HG03565 (cell line): Measurements from ENCODE around the gene ZBTB6.
"Not testable (repeated sequence)": the region's sequence is repeated elsewhere in the genome, so short reads cannot be mapped to it uniquely, and the experiment has no call there.

Experiments
- ATAC-seq: cut with Tn5 transposase; IDR thresholded peaks from one replicate; pipeline ENCODE4 v1.9.1; 2021; ENCODE audit warnings: mild to moderate bottlenecking, moderate library complexity; ENCODE audit not compliant: unreplicated experiment

The ZBTB6 gene

GRCh38 chr9:122929796-122930354 is 16.8 kb upstream of the ZBTB6 start:
- no peak for ATAC-seq

DNA sequence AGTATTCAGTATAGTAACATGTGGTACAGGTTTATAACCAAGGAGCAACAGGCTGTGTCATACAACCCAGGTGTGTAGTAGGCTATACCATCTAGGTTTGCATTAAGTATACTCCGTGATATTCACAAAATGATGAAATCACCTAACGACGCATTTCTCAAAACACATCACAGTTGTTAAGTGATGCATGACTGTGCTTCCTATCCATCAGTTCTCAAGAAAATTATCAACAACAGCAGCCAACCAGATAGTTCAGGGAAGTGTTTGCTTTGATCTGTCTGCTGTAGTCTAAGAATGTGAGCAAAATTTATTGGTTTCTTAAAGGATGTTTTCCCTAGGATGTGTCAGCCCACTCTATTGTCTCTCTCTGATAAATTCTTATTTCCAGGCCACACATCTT is 10.8 kb upstream of the ZBTB6 start:
- no peak for ATAC-seq

GRCh38 chr9:122922713-122923112 is 9.6 kb upstream of the ZBTB6 start:
- ATAC-seq = no peak

- no peak for ATAC-seq
Measured at GRCh38 chr9:122918310-122918709, 5.2 kb upstream of the ZBTB6 start.

DNA sequence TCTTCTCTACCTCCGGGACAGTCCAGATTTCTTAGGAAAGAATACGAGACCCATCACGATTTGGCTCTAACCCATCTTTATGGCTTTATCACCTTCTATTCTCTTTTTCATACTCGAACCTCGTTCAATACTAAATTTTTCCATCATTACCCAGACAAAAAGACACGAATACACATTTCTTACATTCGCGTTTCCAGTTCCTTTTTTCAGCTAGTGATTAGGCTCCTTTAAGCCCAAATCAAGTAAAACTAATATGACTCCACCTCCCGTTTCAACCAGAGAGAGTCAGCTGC is 506 bp downstream of the ZBTB6 start:
- ATAC-seq = no peak

DNA sequence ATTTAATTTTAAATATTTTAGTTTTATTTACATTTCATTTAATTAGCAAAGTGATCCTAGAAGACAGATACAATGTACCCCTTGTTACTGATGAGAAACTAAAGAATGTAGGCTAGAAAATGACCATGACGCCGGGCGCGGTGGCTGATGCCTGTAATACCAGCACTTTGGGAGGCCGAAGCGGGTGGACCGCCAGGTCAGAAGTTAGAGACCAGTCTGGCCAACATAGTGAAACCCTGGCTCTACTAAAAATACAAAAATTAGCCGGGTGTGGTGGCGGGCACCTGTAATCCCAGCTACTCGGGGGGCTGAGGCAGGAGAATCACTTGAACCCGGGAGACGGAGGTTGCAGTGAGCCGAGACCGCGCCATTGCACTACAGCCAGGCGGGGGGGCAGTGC is 7.0 kb downstream of the ZBTB6 start:
- ATAC-seq = not testable (repeated sequence)

GRCh38 chr9:122904823-122905710 is 8.1 kb downstream of the ZBTB6 start, which contains the start of gene RC3H2:
TSS of gene RC3H2 (minus strand) at chr9:122905359. CDS start at chr9:122897509, 7,850 bp downstream.
- ATAC-seq = peak; percentile 86

- ATAC-seq = peak; percentile 8
Measured at GRCh38 chr9:122904466-122904822, 8.7 kb downstream of the ZBTB6 start.

- ATAC-seq = no peak
Measured at GRCh38 chr9:122900791-122901190, 12.3 kb downstream of the ZBTB6 start.

- ATAC-seq = no peak
Measured at GRCh38 chr9:122897969-122898368, 15.2 kb downstream of the ZBTB6 start.

DNA sequence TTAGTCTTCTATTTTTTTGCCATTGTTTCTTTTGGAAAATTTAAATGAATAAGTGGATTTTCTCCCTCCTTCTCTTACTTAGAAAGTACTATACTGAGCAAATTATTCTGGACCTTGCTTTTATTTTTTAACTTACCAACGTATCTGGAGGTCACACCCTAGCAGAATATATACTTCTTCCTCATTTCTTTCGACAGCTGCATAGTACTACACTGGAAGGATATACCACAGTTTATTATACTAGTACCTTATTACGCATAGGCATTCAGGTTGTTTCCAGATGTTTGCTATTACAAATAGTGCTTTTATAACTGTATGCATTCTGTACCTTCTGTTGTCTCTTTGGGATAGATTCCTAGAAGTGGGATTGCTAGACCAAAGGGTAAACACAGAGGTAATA is 24.6 kb downstream of the ZBTB6 start:
- ATAC-seq = no peak

- no peak for ATAC-seq
Measured at GRCh38 chr9:122883125-122883524, 30.0 kb downstream of the ZBTB6 start.

- no peak for ATAC-seq
Measured at GRCh38 chr9:122879443-122879842, 33.7 kb downstream of the ZBTB6 start.

GRCh38 chr9:122875523-122875922 is 37.6 kb downstream of the ZBTB6 start:
- no peak for ATAC-seq

DNA sequence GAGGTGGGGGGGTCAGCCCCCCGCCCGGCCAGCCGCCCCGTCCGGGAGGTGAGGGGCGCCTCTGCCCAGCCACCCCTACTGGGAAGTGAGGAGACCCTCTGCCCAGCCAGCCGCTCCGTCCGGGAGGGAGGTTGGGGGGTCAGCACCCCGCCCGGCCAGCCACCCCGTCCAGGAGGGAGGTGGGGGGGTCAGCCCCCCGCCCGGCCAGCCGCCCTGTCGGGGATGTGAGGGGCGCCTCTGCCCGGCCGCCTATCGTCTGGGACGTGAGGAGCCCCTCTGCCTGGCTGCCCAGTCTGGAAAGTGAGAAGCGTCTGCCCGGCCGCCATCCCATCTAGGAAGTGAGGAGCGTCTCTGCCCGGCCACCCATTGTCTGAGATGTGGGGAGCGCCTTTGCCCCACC is 45.8 kb downstream of the ZBTB6 start:
- not testable (repeated sequence) for ATAC-seq

- ATAC-seq = no peak
Measured at GRCh38 chr9:122866079-122866478, 47.0 kb downstream of the ZBTB6 start.

DNA sequence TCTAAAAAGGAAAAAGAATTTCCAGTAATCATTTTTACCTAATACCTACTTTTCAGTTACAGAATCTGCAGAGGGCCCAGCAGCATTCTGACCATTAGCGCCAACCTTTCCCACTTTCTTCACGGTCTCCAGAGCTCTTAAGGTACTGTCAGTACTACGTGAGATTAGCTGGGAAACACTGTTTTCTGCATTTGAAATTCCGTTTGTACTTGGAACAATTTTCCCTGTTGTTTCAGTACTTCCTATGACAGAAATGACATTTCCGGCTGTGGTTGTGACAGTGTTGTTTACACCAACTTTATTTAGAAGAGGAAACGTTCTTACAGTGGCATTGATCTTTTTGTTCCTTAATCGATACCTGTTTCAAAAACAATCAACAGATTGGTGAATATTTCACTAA is 47.8 kb downstream of the ZBTB6 start:
- no peak for ATAC-seq

DNA sequence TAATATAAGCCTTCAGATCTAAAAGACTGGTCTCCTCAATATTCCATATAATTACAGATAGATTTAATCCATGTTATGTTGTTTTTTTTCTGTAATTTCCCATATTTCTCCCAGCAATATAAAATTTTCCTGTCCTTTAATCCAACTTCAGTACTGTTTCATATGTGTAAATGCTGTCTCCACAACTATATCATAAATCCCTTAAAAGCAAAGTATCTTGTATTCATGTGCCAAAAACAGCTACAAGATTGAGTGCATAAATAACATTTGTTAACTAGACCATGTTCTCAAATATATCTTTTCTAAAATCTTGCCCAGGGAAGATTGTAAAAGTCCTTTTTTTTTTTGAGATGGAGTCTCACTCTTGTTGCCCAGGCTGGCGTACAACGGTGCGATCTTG is 49.7 kb downstream of the ZBTB6 start:
- ATAC-seq = no peak

- ATAC-seq = no peak
Measured at GRCh38 chr9:122860319-122861142, 52.6 kb downstream of the ZBTB6 start.
